ENCODE measurements around the gene KIF7.

DNA sequence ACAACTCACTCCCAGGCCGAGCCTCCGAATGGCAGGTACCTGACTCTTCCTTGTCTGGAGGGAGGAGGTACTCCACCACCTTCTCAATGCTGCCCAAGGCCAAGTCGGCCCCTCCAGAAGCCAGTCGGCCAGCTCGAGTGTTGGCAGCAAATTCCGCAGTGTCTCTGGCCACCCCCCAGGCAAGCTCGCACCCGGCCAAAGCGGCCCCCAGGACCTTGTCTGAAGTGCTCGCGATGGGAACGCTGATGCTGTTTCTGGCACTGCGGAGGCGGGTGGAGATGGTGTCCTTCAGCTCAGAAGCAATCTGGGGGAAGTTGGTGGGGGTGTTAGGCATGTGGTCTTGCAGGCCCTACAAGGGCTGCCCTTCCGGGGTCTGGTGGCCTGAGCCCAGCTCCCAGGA lies 14.7 kb upstream of the KIF7 start:
- TF ChIP-seq, protein P1, sequence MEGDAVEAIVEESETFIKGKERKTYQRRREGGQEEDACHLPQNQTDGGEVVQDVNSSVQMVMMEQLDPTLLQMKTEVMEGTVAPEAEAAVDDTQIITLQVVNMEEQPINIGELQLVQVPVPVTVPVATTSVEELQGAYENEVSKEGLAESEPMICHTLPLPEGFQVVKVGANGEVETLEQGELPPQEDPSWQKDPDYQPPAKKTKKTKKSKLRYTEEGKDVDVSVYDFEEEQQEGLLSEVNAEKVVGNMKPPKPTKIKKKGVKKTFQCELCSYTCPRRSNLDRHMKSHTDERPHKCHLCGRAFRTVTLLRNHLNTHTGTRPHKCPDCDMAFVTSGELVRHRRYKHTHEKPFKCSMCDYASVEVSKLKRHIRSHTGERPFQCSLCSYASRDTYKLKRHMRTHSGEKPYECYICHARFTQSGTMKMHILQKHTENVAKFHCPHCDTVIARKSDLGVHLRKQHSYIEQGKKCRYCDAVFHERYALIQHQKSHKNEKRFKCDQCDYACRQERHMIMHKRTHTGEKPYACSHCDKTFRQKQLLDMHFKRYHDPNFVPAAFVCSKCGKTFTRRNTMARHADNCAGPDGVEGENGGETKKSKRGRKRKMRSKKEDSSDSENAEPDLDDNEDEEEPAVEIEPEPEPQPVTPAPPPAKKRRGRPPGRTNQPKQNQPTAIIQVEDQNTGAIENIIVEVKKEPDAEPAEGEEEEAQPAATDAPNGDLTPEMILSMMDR (IDR thresholded peaks at IDR 0.05) = no peak
- no peak for TF ChIP-seq POLR2A (IDR thresholded peaks at IDR 0.05)
